Astrocyte (in vitro differentiated cells and primary cell): ENCODE data around the gene KCNMB2.

Source experiments
- EZH2 ChIP-seq: IDR thresholded peaks from 2 replicates; pipeline ENCODE4 v1.6.1; 2012; ENCODE audit warnings: mild to moderate bottlenecking, low read length, inconsistent platforms; ENCODE audit not compliant: insufficient read depth
- TF ChIP-seq, protein P1 (sequence below): IDR thresholded peaks from 2 replicates; pipeline ENCODE4 v1.5.1; 2011; ENCODE audit warnings: low read depth, mild to moderate bottlenecking, inconsistent platforms, low read length, moderate library complexity; ENCODE audit not compliant: insufficient read depth

DNA sequence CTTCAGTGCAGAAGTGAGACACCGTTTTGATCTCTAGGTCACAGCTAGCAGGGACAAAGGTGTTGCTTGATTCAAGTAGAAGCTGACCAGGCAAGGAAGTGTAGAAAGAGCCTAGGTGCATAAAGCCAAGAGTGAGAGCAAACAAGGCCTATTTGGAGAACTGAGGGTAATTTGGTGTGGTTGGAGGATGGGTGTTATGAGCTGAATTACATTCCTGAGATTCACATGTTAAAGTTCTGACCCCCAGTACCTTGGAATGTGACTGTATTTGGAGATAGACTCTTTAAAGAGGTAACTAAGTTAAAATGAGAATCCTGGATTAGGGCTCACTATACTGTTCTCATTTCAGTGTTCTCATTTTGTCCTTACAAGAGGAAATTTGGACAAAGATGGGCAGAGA lies 344.0 kb downstream of the KCNMB2 start:
- TF ChIP-seq, protein P1, sequence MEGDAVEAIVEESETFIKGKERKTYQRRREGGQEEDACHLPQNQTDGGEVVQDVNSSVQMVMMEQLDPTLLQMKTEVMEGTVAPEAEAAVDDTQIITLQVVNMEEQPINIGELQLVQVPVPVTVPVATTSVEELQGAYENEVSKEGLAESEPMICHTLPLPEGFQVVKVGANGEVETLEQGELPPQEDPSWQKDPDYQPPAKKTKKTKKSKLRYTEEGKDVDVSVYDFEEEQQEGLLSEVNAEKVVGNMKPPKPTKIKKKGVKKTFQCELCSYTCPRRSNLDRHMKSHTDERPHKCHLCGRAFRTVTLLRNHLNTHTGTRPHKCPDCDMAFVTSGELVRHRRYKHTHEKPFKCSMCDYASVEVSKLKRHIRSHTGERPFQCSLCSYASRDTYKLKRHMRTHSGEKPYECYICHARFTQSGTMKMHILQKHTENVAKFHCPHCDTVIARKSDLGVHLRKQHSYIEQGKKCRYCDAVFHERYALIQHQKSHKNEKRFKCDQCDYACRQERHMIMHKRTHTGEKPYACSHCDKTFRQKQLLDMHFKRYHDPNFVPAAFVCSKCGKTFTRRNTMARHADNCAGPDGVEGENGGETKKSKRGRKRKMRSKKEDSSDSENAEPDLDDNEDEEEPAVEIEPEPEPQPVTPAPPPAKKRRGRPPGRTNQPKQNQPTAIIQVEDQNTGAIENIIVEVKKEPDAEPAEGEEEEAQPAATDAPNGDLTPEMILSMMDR: no peak
- TF ChIP-seq EZH2: no peak
